Measurements from ENCODE around the gene RGS7. TPM values are rescaled to one million over a fixed set of nuclear protein-coding genes. Genes with fewer than 3 reads are reported as not detected.

RGS7 gene
- total RNA-seq, 3 donors from 2014 or later (not counting 1 experiment from before 2014, with no cell fraction given), result not detected

DNA sequence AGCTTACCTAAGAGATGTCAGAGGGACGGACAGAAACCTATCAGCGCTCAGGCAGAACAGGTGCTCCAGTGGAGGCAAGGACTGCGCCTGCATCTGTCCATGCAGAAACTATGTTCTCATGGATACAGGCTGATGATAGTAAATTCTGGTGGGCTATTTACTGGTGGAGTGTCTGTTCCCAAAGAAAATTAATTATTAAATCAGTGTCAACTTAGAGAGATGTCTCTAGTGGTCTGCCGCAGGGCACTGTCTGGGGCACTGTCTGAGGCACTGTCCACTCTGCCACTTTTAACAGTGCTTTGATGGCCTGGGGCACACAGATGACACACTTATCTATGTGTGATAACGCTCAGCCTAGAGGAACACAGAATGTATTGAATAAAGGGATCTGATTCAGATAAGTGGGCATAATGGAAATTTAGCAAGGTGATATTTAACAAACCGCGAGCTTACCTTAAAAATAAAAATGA, 148.1 kb downstream of the RGS7 start:
- no peak overlapping the region for H3K4me3 ChIP-seq (ENCODE audit: low read length)
- Mint-ChIP-seq H3K27ac (no peak overlapping the region), H3K4me3 (no peak overlapping the region), H3K9me3 (peaks cover 7 to 8% of the 10 kb centered on the region in 2 donors), H3K27me3 (ENCODE audit: low read depth in 2 of 2) (no peaks in the 10 kb centered on the region), H3K4me1 (no peaks in the 10 kb centered on the region), H3K36me3 (no peaks in the 10 kb centered on the region)
- DNase-seq (no peak), ATAC-seq (no peak)
- no peak overlapping the region for H3K27ac ChIP-seq (ENCODE audit: low read length)
- TF ChIP-seq, protein P1, sequence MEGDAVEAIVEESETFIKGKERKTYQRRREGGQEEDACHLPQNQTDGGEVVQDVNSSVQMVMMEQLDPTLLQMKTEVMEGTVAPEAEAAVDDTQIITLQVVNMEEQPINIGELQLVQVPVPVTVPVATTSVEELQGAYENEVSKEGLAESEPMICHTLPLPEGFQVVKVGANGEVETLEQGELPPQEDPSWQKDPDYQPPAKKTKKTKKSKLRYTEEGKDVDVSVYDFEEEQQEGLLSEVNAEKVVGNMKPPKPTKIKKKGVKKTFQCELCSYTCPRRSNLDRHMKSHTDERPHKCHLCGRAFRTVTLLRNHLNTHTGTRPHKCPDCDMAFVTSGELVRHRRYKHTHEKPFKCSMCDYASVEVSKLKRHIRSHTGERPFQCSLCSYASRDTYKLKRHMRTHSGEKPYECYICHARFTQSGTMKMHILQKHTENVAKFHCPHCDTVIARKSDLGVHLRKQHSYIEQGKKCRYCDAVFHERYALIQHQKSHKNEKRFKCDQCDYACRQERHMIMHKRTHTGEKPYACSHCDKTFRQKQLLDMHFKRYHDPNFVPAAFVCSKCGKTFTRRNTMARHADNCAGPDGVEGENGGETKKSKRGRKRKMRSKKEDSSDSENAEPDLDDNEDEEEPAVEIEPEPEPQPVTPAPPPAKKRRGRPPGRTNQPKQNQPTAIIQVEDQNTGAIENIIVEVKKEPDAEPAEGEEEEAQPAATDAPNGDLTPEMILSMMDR (IDR thresholded peaks at IDR 0.05), result no peak
- H3K36me3 ChIP-seq (ENCODE audit: control insufficient read depth, insufficient read depth, low read length), result no peaks in the 10 kb centered on the region
- 89% methylated on average over 5 of the region's 7 CpGs for WGBS (ENCODE audit: insufficient coverage)
- H3K27me3 ChIP-seq (ENCODE audit: control insufficient read depth, insufficient read depth, low read length), result no peaks in the 10 kb centered on the region
- peaks cover 5% of the 10 kb centered on the region for H3K9me3 ChIP-seq (ENCODE audit: control insufficient read depth, insufficient read depth, low read length)
- no peaks in the 10 kb centered on the region for H3K4me1 ChIP-seq (ENCODE audit: control insufficient read depth, insufficient read depth, low read length)
- intact Hi-C loops (cut with micrococcal nuclease), result no loop called here

DNA sequence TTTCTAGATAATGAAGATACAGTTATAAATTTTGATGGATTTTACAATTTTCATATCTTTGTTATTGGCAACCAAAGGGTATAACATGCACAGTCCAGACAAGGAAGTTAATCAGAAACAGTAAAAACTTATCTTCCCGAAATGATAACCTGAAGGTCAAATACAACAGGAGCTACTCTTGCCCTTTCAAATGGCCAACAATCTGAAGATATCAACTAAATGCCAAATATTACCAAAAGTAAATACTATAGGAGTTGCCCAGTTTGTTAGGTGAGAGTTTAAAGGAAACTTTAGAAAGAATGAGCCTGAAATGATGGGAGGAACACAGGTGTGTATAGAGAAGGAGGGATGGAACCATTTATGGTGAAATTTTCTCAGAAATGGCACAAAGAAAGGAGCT, 153.2 kb downstream of the RGS7 start:
- H3K36me3 Mint-ChIP-seq, result no peaks in the 10 kb centered on the region
- no peaks in the 10 kb centered on the region for H3K4me1 Mint-ChIP-seq
- intact Hi-C loops (cut with micrococcal nuclease), result no loop called here
- ATAC-seq, result no peak
- WGBS (ENCODE audit: insufficient coverage), result 90% methylated on average over 1 of the region's 1 CpG
- DNase-seq, result no peak
- no peaks in the 10 kb centered on the region for H3K27me3 ChIP-seq (ENCODE audit: control insufficient read depth, insufficient read depth, low read length)
- no peak overlapping the region for H3K27ac ChIP-seq (ENCODE audit: low read length)
- no peak overlapping the region for H3K27ac Mint-ChIP-seq
- H3K4me3 ChIP-seq (ENCODE audit: low read length), result no peak overlapping the region
- TF ChIP-seq, protein P1 (IDR thresholded peaks at IDR 0.05), result no peak
- H3K9me3 Mint-ChIP-seq, result peaks cover 18 to 19% of the 10 kb centered on the region in 2 donors
- H3K9me3 ChIP-seq (ENCODE audit: control insufficient read depth, insufficient read depth, low read length), result peaks cover 5% of the 10 kb centered on the region
- H3K4me1 ChIP-seq (ENCODE audit: control insufficient read depth, insufficient read depth, low read length), result no peaks in the 10 kb centered on the region
- H3K36me3 ChIP-seq (ENCODE audit: control insufficient read depth, insufficient read depth, low read length), result no peaks in the 10 kb centered on the region
- no peak overlapping the region for H3K4me3 Mint-ChIP-seq
- no peaks in the 10 kb centered on the region for H3K27me3 Mint-ChIP-seq (ENCODE audit: low read depth in 2 of 2)

DNA sequence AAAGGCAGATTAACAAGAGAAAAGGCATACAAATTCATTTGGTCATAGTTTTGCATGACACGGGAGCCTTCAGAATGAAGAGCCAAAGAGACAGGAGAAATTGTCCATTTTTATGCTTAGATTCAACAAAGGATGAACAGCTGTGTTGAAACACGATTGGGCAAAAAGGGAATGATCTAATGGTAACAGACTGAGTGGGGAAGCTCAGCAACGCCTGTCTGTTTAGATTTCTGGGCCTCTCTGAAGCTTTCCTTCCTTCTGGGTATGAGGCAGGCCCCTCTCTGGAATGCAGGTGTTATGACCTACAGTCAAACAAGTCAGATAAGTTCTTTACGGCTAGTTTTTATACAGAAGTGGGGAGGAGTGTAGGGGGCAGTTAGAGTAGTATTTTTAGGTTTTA, 154.6 kb downstream of the RGS7 start:
- H3K4me3 Mint-ChIP-seq, result no peak overlapping the region

More for the DNA sequence above, 154.6 kb downstream of the RGS7 start:
- Histone ChIP-seq H3K4me1 (ENCODE audit: control insufficient read depth, insufficient read depth, low read length) (no peaks in the 10 kb centered on the region), H3K27me3 (ENCODE audit: control insufficient read depth, insufficient read depth, low read length) (no peaks in the 10 kb centered on the region), H3K27ac (ENCODE audit: low read length) (no peak overlapping the region), H3K4me3 (ENCODE audit: low read length) (no peak overlapping the region), H3K9me3 (ENCODE audit: control insufficient read depth, insufficient read depth, low read length) (no peaks in the 10 kb centered on the region), H3K36me3 (ENCODE audit: control insufficient read depth, insufficient read depth, low read length) (no peaks in the 10 kb centered on the region)
- DNase-seq, result no peak
- intact Hi-C loops (cut with micrococcal nuclease), result no loop called here
- H3K9me3 Mint-ChIP-seq, result peaks cover 18 to 19% of the 10 kb centered on the region in 2 donors
- TF ChIP-seq, protein P1 (IDR thresholded peaks at IDR 0.05), result no peak
- no peak overlapping the region for H3K27ac Mint-ChIP-seq
- H3K27me3 Mint-ChIP-seq (ENCODE audit: low read depth in 2 of 2), result no peaks in the 10 kb centered on the region
- WGBS (ENCODE audit: insufficient coverage), result 32% methylated on average over 4 of the region's 4 CpGs
- H3K4me1 Mint-ChIP-seq, result no peaks in the 10 kb centered on the region
- H3K36me3 Mint-ChIP-seq, result no peaks in the 10 kb centered on the region
- ATAC-seq, result no peak

All from natural killer cell (primary cell).